CD4-positive, alpha-beta T cell treated with Interleukin-15 for 4 hours (primary cell): ENCODE measurements around the gene ANKMY1.

Source experiments
- DNase-seq: peaks from one replicate; pipeline ENCODE4 v3.0.0-alpha.2; 2020; ENCODE audit warnings: low spot score

The ANKMY1 gene

DNA sequence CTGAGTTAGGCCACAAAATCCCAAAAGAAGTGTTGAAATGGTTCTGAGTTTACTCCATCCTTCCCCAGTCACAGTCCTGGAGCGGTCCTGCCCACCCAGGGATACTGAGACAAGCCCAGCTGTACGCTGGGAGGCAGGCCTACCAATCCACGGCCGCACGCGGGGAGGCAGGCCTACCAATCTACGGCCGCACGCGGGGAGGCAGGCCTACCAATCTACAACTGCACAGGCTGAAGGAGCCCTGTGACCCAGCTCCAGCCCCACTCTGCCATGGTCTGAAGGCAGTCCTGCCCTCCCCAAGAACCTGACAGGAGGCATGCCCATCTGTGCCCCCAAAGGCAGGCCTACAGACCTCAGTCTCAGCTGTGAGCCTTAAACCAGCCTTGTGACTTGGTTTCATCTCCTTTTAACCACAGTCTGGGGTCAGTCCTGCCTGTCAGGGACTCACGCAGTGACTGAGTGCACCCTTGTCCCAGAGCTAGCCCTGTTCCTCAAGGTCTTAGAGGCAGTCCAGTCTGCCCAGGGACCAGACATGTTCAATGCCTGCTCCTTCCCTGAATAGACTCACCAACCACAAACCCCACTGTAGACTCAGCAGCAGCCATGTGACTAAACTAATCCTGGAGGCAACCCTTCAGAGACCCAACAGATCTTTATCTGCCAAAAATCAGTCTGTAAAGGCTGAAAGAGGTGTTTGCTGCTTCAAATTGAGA lies 85.6 kb downstream of the ANKMY1 start:
- no peak for DNase-seq

DNA sequence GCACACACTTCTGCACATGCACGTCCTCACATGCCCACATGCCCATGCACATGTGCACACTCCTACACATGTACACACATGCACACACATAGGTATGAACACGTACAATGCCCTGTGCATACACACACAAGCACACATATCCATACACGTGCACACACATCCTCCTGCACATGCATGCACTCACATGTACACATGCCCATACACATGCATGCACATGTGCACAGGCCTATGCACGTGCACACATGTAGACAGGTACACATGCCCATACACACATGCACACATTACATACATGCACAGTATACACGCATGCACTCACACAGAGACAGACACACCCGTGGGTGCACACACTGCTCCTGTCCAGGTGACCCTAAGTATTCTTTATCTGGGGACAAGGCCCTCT lies 88.0 kb downstream of the ANKMY1 start:
- no peak for DNase-seq

DNA sequence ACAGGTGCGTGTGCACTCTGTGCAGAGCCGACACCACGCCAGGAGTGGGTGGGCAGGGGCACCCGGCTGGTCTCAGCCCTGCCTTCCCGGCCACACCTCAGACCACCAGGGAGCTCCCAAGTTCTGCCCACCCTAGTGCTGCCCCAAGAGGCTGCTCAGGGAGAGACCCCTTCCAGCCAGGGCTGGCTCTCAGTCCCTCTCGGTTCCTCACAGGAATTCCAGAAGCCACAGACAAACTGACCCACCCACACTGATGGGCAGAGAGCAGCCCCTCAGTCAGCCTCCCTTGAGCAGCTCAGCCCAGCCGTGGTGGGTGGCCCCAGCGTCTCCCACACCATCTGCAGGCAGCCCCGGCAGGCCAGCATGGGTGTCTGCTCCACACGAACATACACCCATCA lies 88.5 kb downstream of the ANKMY1 start:
- DNase-seq = no peak

DNA sequence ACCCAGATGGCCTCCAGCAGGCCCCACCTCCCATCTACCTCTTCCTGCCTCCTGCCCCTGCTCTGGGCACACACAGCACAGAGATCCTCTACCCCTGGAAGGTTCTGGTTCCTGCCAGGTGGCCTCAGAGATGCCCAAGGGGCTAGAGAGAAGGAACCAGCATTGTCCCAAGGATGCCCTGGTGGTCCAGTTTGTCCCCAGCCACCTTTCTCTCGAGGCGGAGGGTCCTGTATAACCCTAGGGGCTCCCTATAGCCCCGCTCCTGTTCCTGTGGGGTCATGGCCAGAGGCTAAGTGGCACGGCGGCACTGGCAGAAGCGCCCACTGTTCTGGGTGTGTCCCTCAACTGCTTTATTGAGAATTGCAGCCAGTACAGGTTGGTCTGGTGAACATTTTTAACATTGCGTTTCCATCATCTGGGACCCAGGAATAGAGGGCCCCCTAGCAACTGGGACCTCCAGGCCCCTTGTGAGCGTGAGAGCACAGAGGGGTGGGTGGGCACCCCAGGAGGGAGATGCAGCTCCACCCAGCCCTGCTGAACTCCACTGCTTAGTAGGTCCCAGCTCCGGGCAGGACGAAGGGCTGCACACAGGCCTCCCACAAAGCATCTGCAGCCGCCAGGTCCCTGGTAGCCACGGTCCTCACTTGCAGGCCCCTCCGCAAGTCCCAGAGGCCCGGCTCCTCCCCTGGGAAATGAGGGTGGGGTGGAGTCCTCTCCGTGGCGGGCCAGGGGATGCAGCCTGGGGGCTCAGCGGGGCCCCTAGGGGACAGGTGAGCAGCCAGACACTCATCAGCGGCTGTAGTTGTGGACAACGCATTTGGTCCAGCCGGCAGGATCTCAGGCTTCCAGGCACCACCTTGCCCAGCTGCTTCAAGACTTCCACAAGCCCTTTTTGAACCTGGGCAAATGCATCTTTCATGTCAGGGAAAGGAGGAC lies 89.2 kb downstream of the ANKMY1 start:
- DNase-seq = no peak

DNA sequence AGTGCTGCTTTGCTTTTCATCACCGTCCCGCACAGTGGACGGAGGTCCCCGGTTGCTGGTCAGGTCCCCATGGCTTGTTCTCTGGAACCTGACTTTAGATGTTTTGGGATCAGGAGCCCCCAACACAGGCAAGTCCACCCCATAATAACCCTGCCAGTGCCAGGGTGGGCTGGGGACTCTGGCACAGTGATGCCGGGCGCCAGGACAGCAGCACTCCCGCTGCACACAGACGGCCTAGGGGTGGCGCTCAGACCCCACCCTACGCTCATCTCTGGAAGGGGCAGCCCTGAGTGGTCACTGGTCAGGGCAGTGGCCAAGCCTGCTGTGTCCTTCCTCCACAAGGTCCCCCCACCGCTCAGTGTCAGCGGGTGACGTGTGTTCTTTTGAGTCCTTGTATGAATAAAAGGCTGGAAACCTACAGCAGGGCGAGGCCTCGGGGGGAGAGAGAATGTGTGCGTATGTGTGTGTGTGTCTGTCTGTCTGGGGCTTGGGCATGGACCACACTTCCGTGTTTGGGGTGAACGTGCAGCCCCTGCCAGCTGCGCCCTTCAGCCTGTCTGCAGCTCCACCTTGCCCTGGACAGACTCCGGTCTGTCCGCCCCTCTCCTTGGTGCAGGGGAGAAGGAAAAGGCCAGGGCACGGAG lies 90.0 kb downstream of the ANKMY1 start:
- no peak for DNase-seq

DNA sequence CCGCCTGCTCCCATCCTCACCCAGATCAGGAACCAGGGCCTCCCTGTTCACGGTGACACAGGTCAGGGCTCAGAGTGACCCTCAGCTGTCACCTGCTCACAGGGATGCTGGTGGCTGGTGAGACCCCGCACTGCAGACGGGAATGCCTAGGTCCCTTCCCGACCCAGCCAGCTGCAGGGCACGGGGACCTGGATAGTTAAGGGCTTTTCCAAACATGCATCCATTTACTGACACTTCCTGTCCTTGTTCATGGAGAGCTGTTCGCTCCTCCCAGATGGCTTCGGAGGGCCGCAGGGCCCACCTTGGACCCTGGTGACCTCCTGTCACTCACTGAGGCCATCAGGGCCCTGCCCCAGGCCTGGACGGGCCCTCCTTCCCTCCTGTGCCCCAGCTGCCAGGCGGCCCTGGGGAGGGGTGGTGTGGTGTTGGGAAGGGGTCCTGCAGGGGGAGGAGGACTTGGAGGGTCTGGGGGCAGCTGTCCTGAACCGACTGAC lies 90.6 kb downstream of the ANKMY1 start:
- no peak for DNase-seq

DNA sequence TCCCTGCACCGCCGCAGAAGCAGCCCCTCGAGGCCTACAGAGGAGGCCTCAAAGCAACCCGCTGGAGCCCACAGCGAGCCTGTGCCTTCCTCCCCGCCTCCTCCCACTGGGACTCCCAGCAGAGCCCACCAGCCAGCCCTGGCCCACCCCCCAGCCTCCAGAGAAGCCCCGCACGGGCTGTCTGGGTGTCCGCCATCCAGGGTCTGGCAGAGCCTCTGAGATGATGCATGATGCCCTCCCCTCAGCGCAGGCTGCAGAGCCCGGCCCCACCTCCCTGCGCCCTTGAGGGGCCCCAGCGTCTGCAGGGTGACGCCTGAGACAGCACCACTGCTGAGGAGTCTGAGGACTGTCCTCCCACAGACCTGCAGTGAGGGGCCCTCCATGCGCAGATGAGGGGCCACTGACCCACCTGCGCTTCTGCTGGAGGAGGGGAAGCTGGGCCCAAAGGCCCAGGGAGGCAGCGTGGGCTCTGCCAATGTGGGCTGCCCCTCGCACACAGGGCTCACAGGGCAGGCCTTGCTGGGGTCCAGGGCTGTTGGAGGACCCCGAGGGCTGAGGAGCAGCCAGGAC lies 91.1 kb downstream of the ANKMY1 start:
- DNase-seq = no peak

DNA sequence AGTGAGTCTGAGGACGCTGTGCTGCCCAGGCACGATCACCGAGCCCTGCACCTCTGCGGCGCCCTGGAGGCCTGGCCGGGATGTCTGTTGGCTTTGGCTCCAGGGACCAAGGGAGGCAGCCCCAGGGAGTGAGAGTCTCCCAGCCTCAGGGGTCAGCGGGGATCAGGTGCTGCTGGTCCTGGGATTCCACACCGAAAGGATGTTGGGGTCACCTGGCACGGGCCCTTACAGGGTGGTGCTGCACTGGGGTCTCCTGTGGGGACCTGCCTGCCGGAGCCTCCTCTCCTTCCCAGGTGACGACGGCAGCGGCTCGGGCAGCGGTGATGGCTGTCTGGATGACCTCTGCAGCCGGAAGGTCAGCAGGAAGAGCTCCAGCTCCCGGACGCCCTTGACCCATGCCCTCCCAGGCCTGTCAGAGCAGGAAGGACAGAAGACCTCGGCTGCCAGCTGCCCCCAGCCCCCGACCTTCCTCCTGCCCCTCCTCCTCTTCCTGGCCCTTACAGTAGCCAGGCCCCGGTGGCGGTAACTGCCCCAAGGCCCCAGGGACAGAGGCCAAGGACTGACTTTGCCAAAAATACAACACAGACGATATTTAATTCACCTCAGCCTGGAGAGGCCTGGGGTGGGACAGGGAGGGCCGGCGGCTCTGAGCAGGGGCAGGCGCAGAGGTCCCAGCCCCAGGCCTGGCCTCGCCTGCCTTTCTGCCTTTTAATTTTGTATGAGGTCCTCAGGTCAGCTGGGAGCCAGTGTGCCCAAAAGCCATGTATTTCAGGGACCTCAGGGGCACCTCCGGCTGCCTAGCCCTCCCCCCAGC lies 91.8 kb downstream of the ANKMY1 start:
- DNase-seq = no peak

DNA sequence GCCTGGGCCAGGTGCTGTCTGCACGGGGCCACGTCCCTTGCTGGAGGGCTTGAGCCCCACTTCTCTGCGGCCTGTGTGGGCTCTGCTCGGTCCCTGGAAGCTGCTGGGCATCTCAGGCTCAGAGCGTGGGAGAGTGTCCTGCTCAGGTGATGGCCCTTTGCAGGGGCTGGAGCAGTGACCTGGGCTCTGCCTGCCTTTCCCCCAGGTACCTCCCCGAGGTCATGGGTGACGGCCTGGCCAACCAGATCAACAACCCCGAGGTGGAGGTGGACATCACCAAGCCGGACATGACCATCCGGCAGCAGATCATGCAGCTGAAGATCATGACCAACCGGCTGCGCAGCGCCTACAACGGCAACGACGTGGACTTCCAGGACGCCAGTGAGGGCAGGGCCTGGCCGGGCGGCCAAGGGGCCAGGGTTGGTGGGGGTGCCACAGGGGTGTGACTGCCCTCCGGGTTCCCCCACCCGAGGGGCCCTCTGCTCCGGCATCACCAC lies 92.5 kb downstream of the ANKMY1 start:
- no peak for DNase-seq

DNA sequence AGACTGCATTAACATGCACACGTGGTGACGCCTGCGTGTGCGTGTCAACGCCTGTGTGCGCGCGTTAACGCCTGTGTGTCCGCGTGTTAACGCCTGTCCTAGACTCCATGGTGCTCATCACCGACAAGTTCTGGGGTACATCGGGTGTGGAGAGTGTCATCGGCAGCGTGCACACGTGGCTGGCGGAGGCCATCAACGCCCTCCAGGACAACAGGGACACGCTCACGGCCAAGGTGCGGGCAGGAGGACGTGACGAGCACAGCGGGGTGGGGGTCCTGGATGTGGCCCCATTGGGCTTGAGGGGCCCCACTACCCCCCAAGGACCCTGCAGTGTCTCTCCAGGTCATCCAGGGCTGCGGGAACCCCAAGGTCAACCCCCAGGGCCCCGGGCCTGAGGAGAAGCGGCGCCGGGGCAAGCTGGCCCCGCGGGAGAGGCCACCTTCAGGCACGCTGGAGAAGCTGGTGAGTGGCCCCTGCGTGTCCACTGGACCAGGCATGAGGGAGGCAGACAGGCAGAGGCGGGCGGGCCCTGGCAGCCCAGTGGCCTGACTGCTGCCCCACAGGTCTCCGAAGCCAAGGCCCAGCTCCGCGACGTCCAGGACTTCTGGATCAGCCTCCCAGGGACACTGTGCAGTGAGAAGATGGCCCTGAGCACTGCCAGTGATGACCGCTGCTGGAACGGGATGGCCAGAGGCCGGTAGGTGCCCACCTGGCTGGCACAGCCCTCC lies 93.1 kb downstream of the ANKMY1 start:
- no peak for DNase-seq

DNA sequence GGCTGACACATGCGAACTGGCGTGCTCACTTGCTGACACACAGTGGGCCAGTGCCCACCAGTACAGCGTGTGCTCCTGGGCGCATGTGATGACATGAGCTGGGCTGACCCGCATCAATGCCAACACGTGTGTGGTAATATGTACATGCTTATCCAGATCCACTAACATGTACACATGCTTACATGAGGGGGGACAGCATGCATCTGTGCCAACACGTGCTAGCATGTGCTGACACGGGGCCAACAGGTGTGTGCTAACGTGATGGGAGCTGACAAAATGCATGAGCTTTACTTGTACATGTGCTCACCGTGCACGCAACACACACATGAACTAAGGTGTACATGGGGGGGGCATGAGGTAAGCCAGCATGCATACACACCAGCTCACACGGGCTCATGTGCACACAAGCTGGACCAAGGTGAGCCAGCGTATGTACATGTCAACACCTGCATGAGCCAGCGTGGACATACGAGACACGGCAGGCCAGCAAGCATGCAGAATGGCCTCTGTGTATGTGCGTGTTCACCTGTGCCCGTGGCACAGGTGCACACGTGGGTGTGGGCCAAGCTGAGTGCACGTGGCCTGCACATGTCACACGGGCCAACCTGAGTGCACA lies 93.8 kb downstream of the ANKMY1 start:
- no peak for DNase-seq

DNA sequence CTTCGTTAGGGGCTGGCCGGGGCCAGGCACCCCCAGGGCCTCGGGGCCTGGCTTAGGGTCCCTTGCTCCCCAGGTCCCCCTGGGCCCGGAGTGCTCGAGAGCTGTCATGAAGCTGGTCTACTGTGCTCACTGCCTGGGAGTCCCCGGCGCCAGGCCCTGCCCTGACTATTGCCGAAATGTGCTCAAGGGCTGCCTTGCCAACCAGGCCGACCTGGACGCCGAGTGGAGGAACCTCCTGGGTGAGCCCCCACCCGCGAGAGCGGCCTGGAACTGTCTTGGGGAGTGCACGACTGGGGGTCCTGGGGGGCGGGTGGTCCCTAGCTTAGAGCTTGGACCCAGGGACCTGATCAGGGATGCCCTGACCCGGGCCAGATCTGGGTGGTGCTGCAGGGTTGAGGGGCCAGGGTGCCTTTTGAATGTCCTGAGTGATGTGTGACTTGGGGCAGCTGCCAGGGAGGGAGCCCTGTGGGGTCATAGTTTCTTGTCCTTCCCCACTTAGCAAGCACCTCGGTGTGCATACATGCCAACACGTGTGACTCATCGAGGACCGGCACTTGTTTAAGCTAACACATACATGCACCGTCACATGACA lies 94.4 kb downstream of the ANKMY1 start:
- DNase-seq = no peak

DNA sequence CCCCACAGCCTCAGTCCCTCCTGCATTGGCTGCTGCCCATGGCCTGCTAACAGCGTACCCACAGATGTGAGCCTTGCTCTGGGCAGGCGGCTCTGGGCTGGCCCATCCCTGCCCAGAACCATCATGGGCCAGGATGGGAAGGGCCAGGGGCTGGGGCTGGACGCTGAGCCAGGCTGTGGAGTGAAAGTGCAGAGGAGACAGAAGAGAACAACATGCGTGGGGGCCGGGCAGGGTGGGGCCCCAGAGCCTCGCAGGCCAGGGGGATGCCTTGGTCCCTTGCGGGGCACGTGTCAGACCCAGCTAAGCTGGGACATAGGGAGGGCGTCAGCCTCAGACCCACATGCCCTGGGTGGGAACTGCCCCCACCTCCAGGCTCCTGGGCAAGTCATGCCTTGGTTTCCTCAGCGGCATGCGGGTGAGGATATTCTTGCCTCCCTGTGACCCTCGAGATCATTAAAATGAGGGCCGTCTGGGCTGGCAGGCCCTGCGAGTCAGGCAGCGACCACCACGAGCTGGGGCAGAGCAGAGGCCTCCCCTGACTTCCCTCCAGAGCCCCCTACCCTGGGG lies 95.0 kb downstream of the ANKMY1 start:
- no peak for DNase-seq

DNA sequence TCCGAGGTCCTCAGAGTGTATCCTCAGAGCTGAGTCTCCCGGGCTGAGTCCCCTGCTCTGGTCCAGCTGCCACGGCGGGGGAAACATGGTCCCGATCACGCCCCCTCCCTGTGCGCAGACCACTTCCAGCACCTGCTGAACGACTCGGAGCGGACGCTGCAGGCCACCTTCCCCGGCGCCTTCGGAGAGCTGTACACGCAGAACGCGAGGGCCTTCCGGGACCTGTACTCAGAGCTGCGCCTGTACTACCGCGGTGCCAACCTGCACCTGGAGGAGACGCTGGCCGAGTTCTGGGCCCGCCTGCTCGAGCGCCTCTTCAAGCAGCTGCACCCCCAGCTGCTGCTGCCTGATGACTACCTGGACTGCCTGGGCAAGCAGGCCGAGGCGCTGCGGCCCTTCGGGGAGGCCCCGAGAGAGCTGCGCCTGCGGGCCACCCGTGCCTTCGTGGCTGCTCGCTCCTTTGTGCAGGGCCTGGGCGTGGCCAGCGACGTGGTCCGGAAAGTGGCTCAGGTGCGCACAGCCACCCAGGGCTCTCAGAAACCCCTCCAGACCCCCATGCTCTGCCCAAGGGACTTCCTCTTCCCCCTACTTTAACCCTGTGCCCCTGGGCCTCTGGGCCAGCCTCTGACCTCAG lies 95.6 kb downstream of the ANKMY1 start:
- DNase-seq = no peak

DNA sequence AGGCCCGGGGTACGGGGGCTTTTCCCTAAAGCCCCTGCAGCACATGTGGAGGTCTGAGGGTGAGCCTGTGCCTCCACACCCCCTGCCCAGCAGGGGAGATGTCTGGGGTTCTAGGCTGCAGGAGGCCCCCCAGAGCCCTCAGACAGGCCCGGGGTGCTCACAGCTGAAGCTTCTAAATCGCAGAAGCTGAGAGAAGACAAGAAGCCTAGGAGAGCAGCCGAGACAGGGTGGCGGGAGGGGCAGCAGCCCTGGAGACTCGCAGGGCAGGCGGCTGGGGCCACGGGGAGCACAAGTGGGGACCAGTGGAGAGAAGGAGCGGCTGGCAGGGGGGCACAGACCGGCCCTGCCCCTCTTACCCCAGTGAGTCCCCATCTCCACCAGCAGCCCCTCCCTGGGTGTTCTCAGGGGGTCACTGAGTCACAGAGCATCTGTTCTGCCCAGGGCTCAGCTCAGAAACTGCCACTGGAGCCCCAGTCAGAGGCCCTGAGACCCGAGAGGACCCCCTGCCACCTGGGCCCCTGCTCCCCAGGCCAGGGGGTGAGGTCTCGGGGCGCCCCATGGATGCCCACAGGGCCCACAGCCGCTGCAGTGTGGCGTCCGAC lies 96.2 kb downstream of the ANKMY1 start:
- DNase-seq = no peak

DNA sequence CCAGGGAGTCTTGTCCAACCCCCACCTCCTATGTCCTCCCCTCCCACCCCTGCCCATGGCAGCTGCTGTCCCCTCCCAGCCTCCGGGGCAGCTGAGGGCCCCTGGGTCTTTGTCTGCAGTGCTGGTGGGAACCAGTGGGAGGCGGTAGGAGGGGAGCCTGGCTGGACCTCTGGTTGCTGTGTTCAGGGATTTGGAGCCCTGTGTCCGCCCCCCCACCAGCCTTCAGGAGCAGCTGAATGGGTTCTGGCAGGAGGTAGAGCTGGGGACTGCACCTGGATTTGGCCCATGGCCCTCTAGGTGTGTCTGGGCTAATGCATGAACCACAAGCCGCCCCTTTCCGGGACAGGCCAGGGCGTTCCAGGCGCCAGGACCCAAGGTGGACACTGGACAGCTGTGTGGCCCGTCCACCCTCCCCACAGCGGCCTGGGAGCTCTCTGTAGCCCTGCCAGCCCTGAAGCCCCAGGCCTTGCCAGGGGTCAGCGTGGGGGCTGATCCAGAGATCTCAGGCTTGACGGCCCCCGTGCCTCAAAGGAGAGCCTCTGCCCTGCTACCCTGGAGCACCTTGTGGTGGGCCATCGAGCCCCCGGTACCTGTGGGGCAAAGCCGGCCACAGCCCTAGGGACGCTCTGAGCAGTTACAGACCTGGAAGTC lies 96.9 kb downstream of the ANKMY1 start:
- no peak for DNase-seq

DNA sequence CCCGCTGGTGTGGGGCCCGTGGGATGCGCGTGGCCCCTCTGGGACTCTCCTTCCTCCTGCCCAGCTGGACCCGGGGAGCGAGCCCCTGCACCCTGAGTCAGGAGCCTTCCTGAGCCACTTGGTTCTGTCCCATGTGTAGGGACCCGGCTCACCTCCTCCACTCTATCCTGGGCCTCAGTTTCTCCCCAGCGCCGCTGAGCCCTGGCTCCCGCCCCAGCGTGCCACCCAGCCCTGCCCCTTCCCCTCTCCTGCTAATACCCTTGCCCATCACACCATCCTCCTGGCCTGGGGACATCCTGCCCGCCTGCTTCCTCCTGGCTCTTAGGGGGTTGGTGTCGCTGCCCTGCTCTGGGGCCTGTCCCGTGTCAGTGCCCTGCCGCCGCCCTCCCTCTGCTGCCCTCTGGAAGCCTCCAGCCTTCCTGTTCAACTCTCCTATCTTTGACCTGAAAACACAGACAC lies 97.5 kb downstream of the ANKMY1 start:
- DNase-seq = no peak
